HepG2 (cell line): Measurements from ENCODE around the gene HOXA10. TPM values are rescaled to one million over a fixed set of nuclear protein-coding genes. Genes with fewer than 3 reads are reported as not detected.

Source experiments
- KMT2B ChIP-seq: IDR thresholded peaks from 2 replicates; pipeline ENCODE4 v1.6.1; 2016; ENCODE audit warnings: missing genetic modification reagents, missing compliant biosample characterization
- MIXL1 ChIP-seq: IDR thresholded peaks from 2 replicates; pipeline ENCODE4 v1.6.1; 2016
- SALL2 ChIP-seq: sonication (generic); formaldehyde crosslinking; IDR thresholded peaks from 2 replicates; pipeline ENCODE4 v1.8.1; 2023; ENCODE audit warnings: mild to moderate bottlenecking, missing genetic modification reagents, inconsistent platforms
- SCMH1 ChIP-seq: sonication (generic); formaldehyde crosslinking; IDR thresholded peaks from 2 replicates; pipeline ENCODE4 v1.9.0; 2021; ENCODE audit warnings: missing genetic modification reagents, mild to moderate bottlenecking, borderline replicate concordance
- ZNF607 ChIP-seq: sonication (generic); formaldehyde crosslinking; IDR thresholded peaks from 2 replicates; pipeline ENCODE4 v1.5.1; 2020; ENCODE audit warnings: missing genetic modification reagents, mild to moderate bottlenecking, borderline replicate concordance
- ZNF660 ChIP-seq: sonication (generic); formaldehyde crosslinking; IDR thresholded peaks from 2 replicates; pipeline ENCODE4 v1.5.1; 2020; ENCODE audit warnings: mild to moderate bottlenecking, low read depth, missing genetic modification reagents, borderline replicate concordance
- ZNF816 ChIP-seq: sonication (generic); formaldehyde crosslinking; IDR thresholded peaks from 2 replicates; pipeline ENCODE4 v1.8.0; 2022; ENCODE audit warnings: missing genetic modification reagents, mild to moderate bottlenecking, borderline replicate concordance
- ZSCAN20 ChIP-seq: sonication (generic); formaldehyde crosslinking; IDR thresholded peaks from 2 replicates; pipeline ENCODE4 v1.4.0; 2020; ENCODE audit warnings: missing genetic modification reagents, mild to moderate bottlenecking, borderline replicate concordance
- polyA plus RNA-seq, 8 experiments: library from polyadenylated mRNA; depleted of rRNA in 3 of 8; stranded (reverse) in 7 of 8; unstranded in 1 of 8; fragments of >200 nt; fragmentation: Illumina TruSeq in 4 of 8; extraction: Trizol in 4 of 8; gene quantifications; 2 replicates each; pipeline versions ENCODE4 v1.2.1 to v1.2.3, GENCODE V29; 2011 to 2016; ENCODE audit warnings: low read depth in 4 of 8, missing spikeins in 1 of 8, mixed read lengths in 1 of 8; ENCODE audit not compliant: insufficient read depth in 1 of 8
- total RNA-seq, 5 experiments: library from RNA; depleted of rRNA; stranded (reverse); fragments of >200 nt; fragmentation: Illumina TruSeq; extraction: Trizol; gene quantifications; 2 replicates each; pipeline ENCODE4 v1.2.3, GENCODE V29; 2016; ENCODE audit warnings: low read depth in 1 of 5
- TF ChIP-seq, protein P1 (sequence below): sonication (generic); formaldehyde crosslinking; IDR thresholded peaks from one replicate; pipeline ENCODE4 v1.5.1; 2020; ENCODE audit warnings: mild to moderate bottlenecking, missing genetic modification reagents; ENCODE audit errors: not compliant biosample characterization
- TF ChIP-seq, protein P2 (sequence below): IDR thresholded peaks from 2 replicates; pipeline ENCODE4 v1.6.1; 2016; ENCODE audit warnings: missing compliant biosample characterization, missing genetic modification reagents, borderline replicate concordance
- TF ChIP-seq, protein P3 (sequence below): sonication (generic); formaldehyde crosslinking; IDR thresholded peaks from 2 replicates; pipeline ENCODE4 v1.5.1; 2020; ENCODE audit warnings: mild to moderate bottlenecking, missing genetic modification reagents, borderline replicate concordance

Gene HOXA10
- total and polyA plus RNA-seq, 2 of the 13 experiments (the other 11 are each of a cell fraction or from before 2014, with no cell fraction given): not detected

DNA sequence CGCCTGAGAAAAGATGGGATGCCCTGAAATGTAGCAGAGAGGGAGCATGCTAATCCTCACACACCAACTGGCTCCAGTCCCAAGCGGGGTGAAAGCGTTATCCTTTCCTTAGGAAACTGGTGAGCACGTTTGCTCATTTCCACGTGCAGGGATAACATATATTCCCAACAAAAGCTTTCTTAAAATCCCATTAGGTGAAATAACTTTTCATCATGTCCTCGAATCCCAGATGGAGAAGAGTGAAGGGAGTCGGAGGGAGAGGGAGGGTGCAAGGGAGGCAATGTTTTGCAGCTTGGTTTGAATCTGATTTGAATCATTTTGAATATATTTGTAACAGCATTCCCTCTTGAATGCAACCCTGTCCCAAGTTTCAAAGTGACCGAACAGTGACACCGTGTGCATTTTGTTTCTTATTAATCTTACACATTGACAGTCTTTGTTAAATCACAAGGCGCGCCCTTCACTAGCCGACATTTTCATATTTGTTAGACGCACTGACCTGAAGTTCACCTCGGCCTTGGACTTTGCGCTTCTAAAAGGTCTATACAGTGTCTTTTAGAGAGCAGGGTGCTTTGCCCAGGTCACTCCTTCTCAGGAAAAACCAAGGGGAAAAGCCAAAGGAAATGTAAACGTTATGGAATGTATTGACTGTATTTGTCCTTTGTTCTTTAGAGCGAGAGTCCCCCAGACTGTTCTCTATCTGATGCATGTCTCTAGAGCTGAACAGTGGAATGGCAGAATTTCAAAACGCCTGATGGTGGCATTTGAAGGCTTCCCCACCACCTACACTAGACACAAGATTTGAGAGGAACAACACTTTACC, 40.5 kb downstream of the HOXA10 start (continued):
- TF ChIP-seq, protein P1, sequence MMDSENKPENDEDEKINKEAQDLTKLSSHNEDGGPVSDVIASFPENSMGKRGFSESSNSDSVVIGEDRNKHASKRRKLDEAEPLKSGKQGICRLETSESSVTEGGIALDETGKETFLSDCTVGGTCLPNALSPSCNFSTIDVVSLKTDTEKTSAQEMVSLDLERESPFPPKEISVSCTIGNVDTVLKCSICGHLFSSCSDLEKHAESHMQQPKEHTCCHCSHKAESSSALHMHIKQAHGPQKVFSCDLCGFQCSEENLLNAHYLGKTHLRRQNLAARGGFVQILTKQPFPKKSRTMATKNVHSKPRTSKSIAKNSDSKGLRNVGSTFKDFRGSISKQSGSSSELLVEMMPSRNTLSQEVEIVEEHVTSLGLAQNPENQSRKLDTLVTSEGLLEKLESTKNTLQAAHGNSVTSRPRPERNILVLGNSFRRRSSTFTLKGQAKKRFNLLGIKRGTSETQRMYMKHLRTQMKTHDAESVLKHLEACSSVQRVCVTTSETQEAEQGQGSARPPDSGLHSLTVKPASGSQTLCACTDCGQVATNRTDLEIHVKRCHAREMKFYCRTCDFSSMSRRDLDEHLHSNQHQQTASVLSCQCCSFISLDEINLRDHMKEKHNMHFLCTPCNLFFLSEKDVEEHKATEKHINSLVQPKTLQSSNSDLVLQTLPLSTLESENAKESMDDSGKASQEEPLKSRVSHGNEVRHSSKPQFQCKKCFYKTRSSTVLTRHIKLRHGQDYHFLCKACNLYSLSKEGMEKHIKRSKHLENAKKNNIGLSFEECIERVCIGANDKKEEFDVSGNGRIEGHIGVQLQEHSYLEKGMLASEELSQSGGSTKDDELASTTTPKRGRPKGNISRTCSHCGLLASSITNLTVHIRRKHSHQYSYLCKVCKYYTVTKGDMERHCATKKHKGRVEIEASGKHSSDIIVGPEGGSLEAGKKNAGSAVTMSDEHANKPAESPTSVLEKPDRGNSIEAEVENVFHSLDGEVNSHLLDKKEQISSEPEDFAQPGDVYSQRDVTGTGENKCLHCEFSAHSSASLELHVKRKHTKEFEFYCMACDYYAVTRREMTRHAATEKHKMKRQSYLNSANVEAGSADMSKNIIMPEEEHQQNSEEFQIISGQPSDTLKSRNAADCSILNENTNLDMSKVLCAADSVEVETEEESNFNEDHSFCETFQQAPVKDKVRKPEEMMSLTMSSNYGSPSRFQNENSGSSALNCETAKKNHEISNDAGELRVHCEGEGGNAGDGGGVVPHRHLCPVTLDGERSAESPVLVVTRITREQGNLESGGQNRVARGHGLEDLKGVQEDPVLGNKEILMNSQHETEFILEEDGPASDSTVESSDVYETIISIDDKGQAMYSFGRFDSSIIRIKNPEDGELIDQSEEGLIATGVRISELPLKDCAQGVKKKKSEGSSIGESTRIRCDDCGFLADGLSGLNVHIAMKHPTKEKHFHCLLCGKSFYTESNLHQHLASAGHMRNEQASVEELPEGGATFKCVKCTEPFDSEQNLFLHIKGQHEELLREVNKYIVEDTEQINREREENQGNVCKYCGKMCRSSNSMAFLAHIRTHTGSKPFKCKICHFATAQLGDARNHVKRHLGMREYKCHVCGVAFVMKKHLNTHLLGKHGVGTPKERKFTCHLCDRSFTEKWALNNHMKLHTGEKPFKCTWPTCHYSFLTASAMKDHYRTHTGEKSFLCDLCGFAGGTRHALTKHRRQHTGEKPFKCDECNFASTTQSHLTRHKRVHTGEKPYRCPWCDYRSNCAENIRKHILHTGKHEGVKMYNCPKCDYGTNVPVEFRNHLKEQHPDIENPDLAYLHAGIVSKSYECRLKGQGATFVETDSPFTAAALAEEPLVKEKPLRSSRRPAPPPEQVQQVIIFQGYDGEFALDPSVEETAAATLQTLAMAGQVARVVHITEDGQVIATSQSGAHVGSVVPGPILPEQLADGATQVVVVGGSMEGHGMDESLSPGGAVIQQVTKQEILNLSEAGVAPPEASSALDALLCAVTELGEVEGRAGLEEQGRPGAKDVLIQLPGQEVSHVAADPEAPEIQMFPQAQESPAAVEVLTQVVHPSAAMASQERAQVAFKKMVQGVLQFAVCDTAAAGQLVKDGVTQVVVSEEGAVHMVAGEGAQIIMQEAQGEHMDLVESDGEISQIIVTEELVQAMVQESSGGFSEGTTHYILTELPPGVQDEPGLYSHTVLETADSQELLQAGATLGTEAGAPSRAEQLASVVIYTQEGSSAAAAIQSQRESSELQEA (CRISPR knock-in tag): no peak
- TF ChIP-seq ZNF660 (CRISPR knock-in tag) (no peak), MIXL1 (CRISPR knock-in tag) (no peak), KMT2B (CRISPR knock-in tag) (no peak), ZNF607 (CRISPR knock-in tag) (no peak), ZSCAN20 (CRISPR knock-in tag) (no peak), ZNF816 (no peak), SALL2 (CRISPR knock-in tag) (no peak), SCMH1 (no peak)
- TF ChIP-seq, protein P2, sequence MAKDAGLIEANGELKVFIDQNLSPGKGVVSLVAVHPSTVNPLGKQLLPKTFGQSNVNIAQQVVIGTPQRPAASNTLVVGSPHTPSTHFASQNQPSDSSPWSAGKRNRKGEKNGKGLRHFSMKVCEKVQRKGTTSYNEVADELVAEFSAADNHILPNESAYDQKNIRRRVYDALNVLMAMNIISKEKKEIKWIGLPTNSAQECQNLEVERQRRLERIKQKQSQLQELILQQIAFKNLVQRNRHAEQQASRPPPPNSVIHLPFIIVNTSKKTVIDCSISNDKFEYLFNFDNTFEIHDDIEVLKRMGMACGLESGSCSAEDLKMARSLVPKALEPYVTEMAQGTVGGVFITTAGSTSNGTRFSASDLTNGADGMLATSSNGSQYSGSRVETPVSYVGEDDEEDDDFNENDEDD (CRISPR knock-in tag): no peak
- TF ChIP-seq, protein P3, sequence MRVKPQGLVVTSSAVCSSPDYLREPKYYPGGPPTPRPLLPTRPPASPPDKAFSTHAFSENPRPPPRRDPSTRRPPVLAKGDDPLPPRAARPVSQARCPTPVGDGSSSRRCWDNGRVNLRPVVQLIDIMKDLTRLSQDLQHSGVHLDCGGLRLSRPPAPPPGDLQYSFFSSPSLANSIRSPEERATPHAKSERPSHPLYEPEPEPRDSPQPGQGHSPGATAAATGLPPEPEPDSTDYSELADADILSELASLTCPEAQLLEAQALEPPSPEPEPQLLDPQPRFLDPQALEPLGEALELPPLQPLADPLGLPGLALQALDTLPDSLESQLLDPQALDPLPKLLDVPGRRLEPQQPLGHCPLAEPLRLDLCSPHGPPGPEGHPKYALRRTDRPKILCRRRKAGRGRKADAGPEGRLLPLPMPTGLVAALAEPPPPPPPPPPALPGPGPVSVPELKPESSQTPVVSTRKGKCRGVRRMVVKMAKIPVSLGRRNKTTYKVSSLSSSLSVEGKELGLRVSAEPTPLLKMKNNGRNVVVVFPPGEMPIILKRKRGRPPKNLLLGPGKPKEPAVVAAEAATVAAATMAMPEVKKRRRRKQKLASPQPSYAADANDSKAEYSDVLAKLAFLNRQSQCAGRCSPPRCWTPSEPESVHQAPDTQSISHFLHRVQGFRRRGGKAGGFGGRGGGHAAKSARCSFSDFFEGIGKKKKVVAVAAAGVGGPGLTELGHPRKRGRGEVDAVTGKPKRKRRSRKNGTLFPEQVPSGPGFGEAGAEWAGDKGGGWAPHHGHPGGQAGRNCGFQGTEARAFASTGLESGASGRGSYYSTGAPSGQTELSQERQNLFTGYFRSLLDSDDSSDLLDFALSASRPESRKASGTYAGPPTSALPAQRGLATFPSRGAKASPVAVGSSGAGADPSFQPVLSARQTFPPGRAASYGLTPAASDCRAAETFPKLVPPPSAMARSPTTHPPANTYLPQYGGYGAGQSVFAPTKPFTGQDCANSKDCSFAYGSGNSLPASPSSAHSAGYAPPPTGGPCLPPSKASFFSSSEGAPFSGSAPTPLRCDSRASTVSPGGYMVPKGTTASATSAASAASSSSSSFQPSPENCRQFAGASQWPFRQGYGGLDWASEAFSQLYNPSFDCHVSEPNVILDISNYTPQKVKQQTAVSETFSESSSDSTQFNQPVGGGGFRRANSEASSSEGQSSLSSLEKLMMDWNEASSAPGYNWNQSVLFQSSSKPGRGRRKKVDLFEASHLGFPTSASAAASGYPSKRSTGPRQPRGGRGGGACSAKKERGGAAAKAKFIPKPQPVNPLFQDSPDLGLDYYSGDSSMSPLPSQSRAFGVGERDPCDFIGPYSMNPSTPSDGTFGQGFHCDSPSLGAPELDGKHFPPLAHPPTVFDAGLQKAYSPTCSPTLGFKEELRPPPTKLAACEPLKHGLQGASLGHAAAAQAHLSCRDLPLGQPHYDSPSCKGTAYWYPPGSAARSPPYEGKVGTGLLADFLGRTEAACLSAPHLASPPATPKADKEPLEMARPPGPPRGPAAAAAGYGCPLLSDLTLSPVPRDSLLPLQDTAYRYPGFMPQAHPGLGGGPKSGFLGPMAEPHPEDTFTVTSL (CRISPR knock-in tag): no peak
